ENCODE data around the gene CCDC78.

The CCDC78 gene

GRCh38 chr16:760065-760464 is 33.8 kb upstream of the CCDC78 start:
- no peaks in the 10 kb centered on the region for H3K4me1 ChIP-seq (ENCODE audit: low read length)
- H4K20me1 ChIP-seq (ENCODE audit: insufficient read depth, low read length): no peaks in the 10 kb centered on the region
- H3K4me2 ChIP-seq (ENCODE audit: low read depth, low read length): no peak overlapping the region
- no peaks in the 10 kb centered on the region for H3F3A ChIP-seq (ENCODE audit: insufficient read depth, low read length)
- H3K9ac ChIP-seq (ENCODE audit: low read length): no peak overlapping the region
- no peaks in the 10 kb centered on the region for H3K36me3 ChIP-seq (replicated peaks; ENCODE audit: insufficient read depth, low read length)
- TF ChIP-seq EZH2phosphoT487 (IDR thresholded peaks at IDR 0.05; ENCODE audit: low read length) (no peak), EZH2 (optimal IDR thresholded peaks at IDR 0.05; ENCODE audit: low read depth, low read length) (no peak)
- TF ChIP-seq, protein P1, sequence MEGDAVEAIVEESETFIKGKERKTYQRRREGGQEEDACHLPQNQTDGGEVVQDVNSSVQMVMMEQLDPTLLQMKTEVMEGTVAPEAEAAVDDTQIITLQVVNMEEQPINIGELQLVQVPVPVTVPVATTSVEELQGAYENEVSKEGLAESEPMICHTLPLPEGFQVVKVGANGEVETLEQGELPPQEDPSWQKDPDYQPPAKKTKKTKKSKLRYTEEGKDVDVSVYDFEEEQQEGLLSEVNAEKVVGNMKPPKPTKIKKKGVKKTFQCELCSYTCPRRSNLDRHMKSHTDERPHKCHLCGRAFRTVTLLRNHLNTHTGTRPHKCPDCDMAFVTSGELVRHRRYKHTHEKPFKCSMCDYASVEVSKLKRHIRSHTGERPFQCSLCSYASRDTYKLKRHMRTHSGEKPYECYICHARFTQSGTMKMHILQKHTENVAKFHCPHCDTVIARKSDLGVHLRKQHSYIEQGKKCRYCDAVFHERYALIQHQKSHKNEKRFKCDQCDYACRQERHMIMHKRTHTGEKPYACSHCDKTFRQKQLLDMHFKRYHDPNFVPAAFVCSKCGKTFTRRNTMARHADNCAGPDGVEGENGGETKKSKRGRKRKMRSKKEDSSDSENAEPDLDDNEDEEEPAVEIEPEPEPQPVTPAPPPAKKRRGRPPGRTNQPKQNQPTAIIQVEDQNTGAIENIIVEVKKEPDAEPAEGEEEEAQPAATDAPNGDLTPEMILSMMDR (IDR thresholded peaks at IDR 0.05; ENCODE audit: low read length): no peak
- no peak for DNase-seq
- H2AFZ ChIP-seq (ENCODE audit: low read length): no peak overlapping the region
- no peak overlapping the region for H3K4me3 ChIP-seq (ENCODE audit: low read length)
- H3K79me2 ChIP-seq (ENCODE audit: low read length): no peaks in the 10 kb centered on the region
- no peaks in the 10 kb centered on the region for H3K9me2 ChIP-seq (replicated peaks; ENCODE audit: insufficient read depth, low read length)
- H3K27me3 ChIP-seq (replicated peaks; ENCODE audit: insufficient read depth, low read length): peaks cover 72% of the 10 kb centered on the region
- no peak overlapping the region for H3K27ac ChIP-seq (ENCODE audit: low read length)
- no peaks in the 10 kb centered on the region for H3K9me3 ChIP-seq (replicated peaks; ENCODE audit: insufficient read depth, low read length)

GRCh38 chr16:759110-759910 is 33.1 kb upstream of the CCDC78 start:
- Histone ChIP-seq H3K9me2 (replicated peaks; ENCODE audit: insufficient read depth, low read length) (no peaks in the 10 kb centered on the region), H3K79me2 (ENCODE audit: low read length) (no peaks in the 10 kb centered on the region), H3F3A (ENCODE audit: insufficient read depth, low read length) (no peaks in the 10 kb centered on the region), H3K9ac (ENCODE audit: low read length) (no peak overlapping the region), H3K4me2 (ENCODE audit: low read depth, low read length) (no peak overlapping the region), H3K4me3 (ENCODE audit: low read length) (no peak overlapping the region), H3K27me3 (replicated peaks; ENCODE audit: insufficient read depth, low read length) (peaks cover 80% of the 10 kb centered on the region), H3K9me3 (replicated peaks; ENCODE audit: insufficient read depth, low read length) (no peaks in the 10 kb centered on the region), H3K4me1 (ENCODE audit: low read length) (no peaks in the 10 kb centered on the region), H3K36me3 (replicated peaks; ENCODE audit: insufficient read depth, low read length) (no peaks in the 10 kb centered on the region), H3K27ac (ENCODE audit: low read length) (no peak overlapping the region), H2AFZ (ENCODE audit: low read length) (no peak overlapping the region), H4K20me1 (ENCODE audit: insufficient read depth, low read length) (no peaks in the 10 kb centered on the region)
- no peak for TF ChIP-seq EZH2phosphoT487 (IDR thresholded peaks at IDR 0.05; ENCODE audit: low read length)
- TF ChIP-seq, protein P1 (IDR thresholded peaks at IDR 0.05; ENCODE audit: low read length): no peak
- DNase-seq: no peak

GRCh38 chr16:756428-756827 is 30.2 kb upstream of the CCDC78 start:
- Histone ChIP-seq H3K27ac (ENCODE audit: low read length) (no peak overlapping the region), H3K79me2 (ENCODE audit: low read length) (no peaks in the 10 kb centered on the region), H3K4me2 (ENCODE audit: low read depth, low read length) (no peak overlapping the region), H3F3A (ENCODE audit: insufficient read depth, low read length) (no peaks in the 10 kb centered on the region), H3K9ac (ENCODE audit: low read length) (no peak overlapping the region), H3K4me1 (ENCODE audit: low read length) (no peaks in the 10 kb centered on the region), H3K9me3 (replicated peaks; ENCODE audit: insufficient read depth, low read length) (no peaks in the 10 kb centered on the region), H4K20me1 (ENCODE audit: insufficient read depth, low read length) (no peaks in the 10 kb centered on the region), H2AFZ (ENCODE audit: low read length) (no peak overlapping the region), H3K9me2 (replicated peaks; ENCODE audit: insufficient read depth, low read length) (no peaks in the 10 kb centered on the region), H3K36me3 (replicated peaks; ENCODE audit: insufficient read depth, low read length) (no peaks in the 10 kb centered on the region), H3K27me3 (replicated peaks; ENCODE audit: insufficient read depth, low read length) (peaks cover 91% of the 10 kb centered on the region), H3K4me3 (ENCODE audit: low read length) (no peak overlapping the region)
- TF ChIP-seq EZH2 (optimal IDR thresholded peaks at IDR 0.05; ENCODE audit: low read depth, low read length) (no peak), EZH2phosphoT487 (IDR thresholded peaks at IDR 0.05; ENCODE audit: low read length) (no peak)
- TF ChIP-seq, protein P1 (IDR thresholded peaks at IDR 0.05; ENCODE audit: low read length): no peak
- no peak for DNase-seq
